Measurements from ENCODE around the gene AVPI1. TPM values are rescaled to one million over a fixed set of nuclear protein-coding genes. Genes with fewer than 3 reads are reported as not detected.
A peak's percentile ranks its signal among the peaks of the same experiment; 100 is the strongest.

Gene AVPI1
- polyA plus RNA-seq, 3 donors: 2.0 to 11.2 (median 2.9) TPM

GRCh38 chr10:97732052-97732359 is 45.0 kb upstream of the AVPI1 start:
- TF ChIP-seq, protein P1, sequence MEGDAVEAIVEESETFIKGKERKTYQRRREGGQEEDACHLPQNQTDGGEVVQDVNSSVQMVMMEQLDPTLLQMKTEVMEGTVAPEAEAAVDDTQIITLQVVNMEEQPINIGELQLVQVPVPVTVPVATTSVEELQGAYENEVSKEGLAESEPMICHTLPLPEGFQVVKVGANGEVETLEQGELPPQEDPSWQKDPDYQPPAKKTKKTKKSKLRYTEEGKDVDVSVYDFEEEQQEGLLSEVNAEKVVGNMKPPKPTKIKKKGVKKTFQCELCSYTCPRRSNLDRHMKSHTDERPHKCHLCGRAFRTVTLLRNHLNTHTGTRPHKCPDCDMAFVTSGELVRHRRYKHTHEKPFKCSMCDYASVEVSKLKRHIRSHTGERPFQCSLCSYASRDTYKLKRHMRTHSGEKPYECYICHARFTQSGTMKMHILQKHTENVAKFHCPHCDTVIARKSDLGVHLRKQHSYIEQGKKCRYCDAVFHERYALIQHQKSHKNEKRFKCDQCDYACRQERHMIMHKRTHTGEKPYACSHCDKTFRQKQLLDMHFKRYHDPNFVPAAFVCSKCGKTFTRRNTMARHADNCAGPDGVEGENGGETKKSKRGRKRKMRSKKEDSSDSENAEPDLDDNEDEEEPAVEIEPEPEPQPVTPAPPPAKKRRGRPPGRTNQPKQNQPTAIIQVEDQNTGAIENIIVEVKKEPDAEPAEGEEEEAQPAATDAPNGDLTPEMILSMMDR (IDR thresholded peaks at IDR 0.05): peak; percentile 45

DNA sequence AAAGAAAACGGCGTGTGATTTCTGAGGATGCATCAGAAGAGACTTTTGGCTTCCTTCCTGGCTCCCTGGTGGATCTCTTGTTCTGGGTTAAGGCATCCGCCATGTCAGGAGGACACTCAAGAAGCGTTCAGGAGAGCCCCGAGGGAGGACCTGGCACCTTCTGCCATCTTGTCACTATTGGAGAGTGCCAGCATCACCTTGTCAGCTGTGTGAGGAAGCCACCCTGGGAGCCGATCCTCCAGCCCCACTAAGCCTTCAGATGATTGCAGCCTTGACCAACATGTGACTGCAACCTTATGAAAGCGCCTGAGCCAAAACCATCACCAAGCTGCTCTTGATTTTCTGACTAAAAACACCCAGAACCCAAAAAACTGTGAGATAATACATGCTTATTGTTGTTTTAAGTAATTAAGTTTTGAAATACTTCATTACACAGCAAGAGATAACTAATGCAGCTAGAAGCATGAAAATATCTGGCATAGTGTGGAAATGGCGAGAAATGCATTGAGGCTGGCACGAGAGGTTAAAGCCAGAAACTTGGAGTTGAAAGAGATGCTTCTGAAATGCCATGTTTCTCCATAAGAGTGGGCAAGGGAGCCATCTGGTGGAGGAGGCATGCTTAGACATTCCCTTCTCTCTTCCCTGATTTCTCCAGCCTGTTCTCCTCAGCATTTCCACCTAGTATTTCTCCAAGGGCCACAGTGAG is 44.5 kb upstream of the AVPI1 start:
- intact Hi-C loops (cut with micrococcal nuclease): loop anchor here (1.0 to 10.0 kb wide), 4 partner anchors 22 to 157 kb away; partner anchors contain the start of gene ANKRD2 (in 1 of the 2)
- no peak overlapping the region for H2AFZ ChIP-seq (ENCODE audit: insufficient read depth, low read depth, low read length, poor library complexity, severe bottlenecking)
- peaks cover 13% of the 10 kb centered on the region for H3K4me1 Mint-ChIP-seq
- TF ChIP-seq, protein P1 (IDR thresholded peaks at IDR 0.05): peak; percentile 89
- no peaks in the 10 kb centered on the region for H3K36me3 Mint-ChIP-seq
- H3K9me3 Mint-ChIP-seq: peaks cover 0 to 4% (median 0%) of the 10 kb centered on the region in 7 donors
- H3K9me3 ChIP-seq (replicated peaks in 1 of 2; ENCODE audit: control insufficient read depth in 1 of 2, insufficient read depth in 1 of 2, low read length in 2 of 2): no peaks in the 10 kb centered on the region
- H3K4me2 ChIP-seq (replicated peaks; ENCODE audit: extremely low read depth, low read length, poor library complexity, severe bottlenecking): no peak overlapping the region
- peaks cover 0 to 3% (median 2%) of the 10 kb centered on the region in 3 donors for H3K27me3 Mint-ChIP-seq (ENCODE audit: low read depth in 3 of 3)
- no peaks in the 10 kb centered on the region for H3K27me3 ChIP-seq (ENCODE audit: control insufficient read depth in 2 of 2, insufficient read depth in 2 of 2, low read length in 2 of 2)
- no peak overlapping the region for H3K27ac ChIP-seq (ENCODE audit: low read depth in 1 of 2, low read length in 2 of 2)
- H3K79me2 ChIP-seq (ENCODE audit: insufficient read depth, low read length): no peaks in the 10 kb centered on the region
- peaks cover 8 to 9% of the 10 kb centered on the region in 2 donors for H3K4me1 ChIP-seq (ENCODE audit: control insufficient read depth in 1 of 2, insufficient read depth in 2 of 2, low read length in 2 of 2)
- no peak overlapping the region for H3K4me3 ChIP-seq (replicated peaks in 1 of 3; ENCODE audit: low read depth in 2 of 3, low read length in 3 of 3)
- 76% methylated on average over 8 of the region's 9 CpGs for WGBS (ENCODE audit: insufficient coverage)
- no peaks in the 10 kb centered on the region for H3K36me3 ChIP-seq (replicated peaks in 1 of 2; ENCODE audit: control insufficient read depth in 1 of 2, insufficient read depth in 2 of 2, low read length in 2 of 2)
- no peaks in the 10 kb centered on the region for H4K20me1 ChIP-seq (ENCODE audit: insufficient read depth, low read length)
- DNase-seq: peak; percentile 59 to 74 (median 71)
- H3K9ac ChIP-seq (ENCODE audit: insufficient read depth, low read length, poor library complexity, severe bottlenecking): no peak overlapping the region
- H3K27ac Mint-ChIP-seq: no peak overlapping the region
- H3K4me3 Mint-ChIP-seq: no peak overlapping the region

More at GRCh38 chr10:97732052-97732359, 45.0 kb upstream of the AVPI1 start:
- H3K9me3 Mint-ChIP-seq: peaks cover 0 to 3% (median 0%) of the 10 kb centered on the region in 7 donors
- Histone ChIP-seq H4K20me1 (ENCODE audit: insufficient read depth, low read length) (no peaks in the 10 kb centered on the region), H3K9me3 (replicated peaks in 1 of 2; ENCODE audit: control insufficient read depth in 1 of 2, insufficient read depth in 1 of 2, low read length in 2 of 2) (no peaks in the 10 kb centered on the region), H3K79me2 (ENCODE audit: insufficient read depth, low read length) (no peaks in the 10 kb centered on the region), H3K9ac (ENCODE audit: insufficient read depth, low read length, poor library complexity, severe bottlenecking) (no peak overlapping the region), H3K36me3 (replicated peaks in 1 of 2; ENCODE audit: control insufficient read depth in 1 of 2, insufficient read depth in 2 of 2, low read length in 2 of 2) (no peaks in the 10 kb centered on the region), H3K27me3 (ENCODE audit: control insufficient read depth in 2 of 2, insufficient read depth in 2 of 2, low read length in 2 of 2) (no peaks in the 10 kb centered on the region), H3K27ac (ENCODE audit: low read depth in 1 of 2, low read length in 2 of 2) (no peak overlapping the region), H2AFZ (ENCODE audit: insufficient read depth, low read depth, low read length, poor library complexity, severe bottlenecking) (no peak overlapping the region), H3K4me3 (replicated peaks in 1 of 3; ENCODE audit: low read depth in 2 of 3, low read length in 3 of 3) (no peak overlapping the region), H3K4me1 (ENCODE audit: control insufficient read depth in 1 of 2, insufficient read depth in 2 of 2, low read length in 2 of 2) (peaks cover 12 to 13% of the 10 kb centered on the region in 2 donors), H3K4me2 (replicated peaks; ENCODE audit: extremely low read depth, low read length, poor library complexity, severe bottlenecking) (no peak overlapping the region)
- H3K27me3 Mint-ChIP-seq (ENCODE audit: low read depth in 3 of 3): peaks cover 0 to 3% (median 2%) of the 10 kb centered on the region in 3 donors
- DNase-seq: no peak
- WGBS (ENCODE audit: insufficient coverage): no CpG with 5 or more reads among the region's 4 CpGs
- peaks cover 16% of the 10 kb centered on the region for H3K4me1 Mint-ChIP-seq
- intact Hi-C loops (cut with micrococcal nuclease): loop anchor here (5.0 to 10.0 kb wide), 2 partner anchors 55 to 157 kb away; partner anchors contain the start of gene ANKRD2 (in 1 of the 2)
- H3K27ac Mint-ChIP-seq: no peak overlapping the region
- no peak overlapping the region for H3K4me3 Mint-ChIP-seq
- no peaks in the 10 kb centered on the region for H3K36me3 Mint-ChIP-seq

Data from CD14-positive monocyte (primary cell).